Mesendoderm (in vitro differentiated cells): ENCODE measurements around the gene TTYH2.

Experiments
- DNase-seq: peaks from one replicate; pipeline ENCODE4 v3.0.0; 2013
- H2AK5ac ChIP-seq: 2 replicates; pipeline ENCODE4 v1.6.1; 2013; ENCODE audit warnings: low read length, inconsistent platforms
- H2BK120ac ChIP-seq: 2 replicates; pipeline ENCODE4 v1.6.1; 2013; ENCODE audit warnings: low read depth, mild to moderate bottlenecking, low read length, moderate library complexity, mixed read lengths
- H2BK15ac ChIP-seq: replicated peaks from 2 replicates; pipeline ENCODE4 v1.6.1; 2013; ENCODE audit warnings: low read depth, mild to moderate bottlenecking, moderate library complexity
- H2BK5ac ChIP-seq: 2 replicates; pipeline ENCODE4 v1.6.1; 2013; ENCODE audit warnings: low read length, inconsistent platforms
- H3K18ac ChIP-seq: 2 replicates; pipeline ENCODE4 v1.6.1; 2013; ENCODE audit warnings: mild to moderate bottlenecking, low read length, mixed read lengths
- H3K23ac ChIP-seq: one replicate; pipeline ENCODE4 v1.6.1; 2013; ENCODE audit warnings: low read length
- H3K27ac ChIP-seq: 2 replicates; pipeline ENCODE4 v1.5.1; 2013; ENCODE audit warnings: low read depth, mild to moderate bottlenecking, inconsistent platforms, low read length, moderate library complexity
- H3K27me3 ChIP-seq: 2 replicates; pipeline ENCODE4 v1.6.1; 2013; ENCODE audit warnings: low read length, control low read depth, mild to moderate bottlenecking, inconsistent platforms; ENCODE audit not compliant: insufficient read depth, poor library complexity
- H3K36me3 ChIP-seq: 2 replicates; pipeline ENCODE4 v1.6.1; 2013; ENCODE audit warnings: low read length, inconsistent platforms; ENCODE audit not compliant: control insufficient read depth, insufficient read depth
- H3K4ac ChIP-seq: one replicate; pipeline ENCODE4 v1.6.1; 2013; ENCODE audit warnings: low read depth, mild to moderate bottlenecking, low read length, moderate library complexity
- H3K4me1 ChIP-seq: 2 replicates; pipeline ENCODE4 v1.6.1; 2013; ENCODE audit warnings: low read depth, low read length, inconsistent platforms; ENCODE audit not compliant: control insufficient read depth
- H3K4me2 ChIP-seq: 2 replicates; pipeline ENCODE4 v1.6.1; 2013; ENCODE audit warnings: low read length
- H3K4me3 ChIP-seq: 2 replicates; pipeline ENCODE4 v1.5.1; 2013; ENCODE audit warnings: mild to moderate bottlenecking, low read length
- H3K56ac ChIP-seq: one replicate; pipeline ENCODE4 v1.6.1; 2013; ENCODE audit warnings: low read length
- H3K79me1 ChIP-seq: 2 replicates; pipeline ENCODE4 v1.6.1; 2013; ENCODE audit warnings: low read length, inconsistent platforms
- H3K79me2 ChIP-seq: 2 replicates; pipeline ENCODE4 v1.6.1; 2013; ENCODE audit warnings: mild to moderate bottlenecking, low read length; ENCODE audit not compliant: control insufficient read depth, insufficient read depth
- H3K9ac ChIP-seq: 2 replicates; pipeline ENCODE4 v1.6.1; 2013; ENCODE audit warnings: low read length, inconsistent platforms
- H4K5ac ChIP-seq: one replicate; pipeline ENCODE4 v1.6.1; 2013; ENCODE audit warnings: low read length
- H4K8ac ChIP-seq: one replicate; pipeline ENCODE4 v1.6.1; 2013; ENCODE audit warnings: low read depth, mild to moderate bottlenecking, control low read depth, low read length, moderate library complexity
- WGBS: extraction: QIAGEN DNeasy Blood & Tissue Kit; methylation state at CpG from one replicate; pipeline ENCODE4 v1.1.7; 2013; ENCODE audit warnings: low lambda C conversion rate, missing lambda C conversion rate; ENCODE audit not compliant: insufficient coverage; ENCODE audit errors: extremely low coverage; 5-methylcytosine and 5-hydroxymethylcytosine counted together

Gene TTYH2

GRCh38 chr17:74210191-74211140 is 2.9 kb upstream of the TTYH2 start:
- no peak overlapping the region for H2BK15ac ChIP-seq
- no peak overlapping the region for H3K4ac ChIP-seq
- H3K36me3 ChIP-seq = peaks cover 12% of the 10 kb centered on the region
- DNase-seq = peak; percentile 71
- H3K18ac ChIP-seq = no peak overlapping the region
- no peak overlapping the region for H3K4me2 ChIP-seq
- H3K4me3 ChIP-seq = no peak overlapping the region
- H2BK5ac ChIP-seq = no peak overlapping the region
- peaks cover 2% of the 10 kb centered on the region for H3K27me3 ChIP-seq
- H3K56ac ChIP-seq = peak overlapping the region; percentile 37
- no peak overlapping the region for H4K8ac ChIP-seq
- peaks cover 8% of the 10 kb centered on the region for H3K4me1 ChIP-seq
- WGBS = no CpG with 5 or more reads among the region's 18 CpGs
- H2BK120ac ChIP-seq = no peak overlapping the region
- H3K79me1 ChIP-seq = peaks cover 7% of the 10 kb centered on the region
- H3K79me2 ChIP-seq = peaks cover 25% of the 10 kb centered on the region
- no peak overlapping the region for H2AK5ac ChIP-seq
- peak overlapping the region; percentile 46 for H3K9ac ChIP-seq
- H3K23ac ChIP-seq = no peak overlapping the region
- no peak overlapping the region for H4K5ac ChIP-seq
- peak overlapping the region; percentile 35 for H3K27ac ChIP-seq

- DNase-seq = peak; percentile 91
- H3K27ac ChIP-seq = peak overlapping the region; percentile 35
- H2BK5ac ChIP-seq = no peak overlapping the region
- no CpG with 5 or more reads among the region's 14 CpGs for WGBS
- no peak overlapping the region for H2BK120ac ChIP-seq
- peaks cover 5% of the 10 kb centered on the region for H3K79me1 ChIP-seq
- H3K4me2 ChIP-seq = no peak overlapping the region
- H3K79me2 ChIP-seq = peaks cover 16% of the 10 kb centered on the region
- no peak overlapping the region for H2BK15ac ChIP-seq
- no peak overlapping the region for H2AK5ac ChIP-seq
- peaks cover 2% of the 10 kb centered on the region for H3K27me3 ChIP-seq
- peak overlapping the region; percentile 51 for H3K9ac ChIP-seq
- no peak overlapping the region for H4K8ac ChIP-seq
- H3K18ac ChIP-seq = no peak overlapping the region
- H3K4ac ChIP-seq = no peak overlapping the region
- H3K4me1 ChIP-seq = peaks cover 8% of the 10 kb centered on the region
- no peak overlapping the region for H3K23ac ChIP-seq
- peaks cover 12% of the 10 kb centered on the region for H3K36me3 ChIP-seq
- no peak overlapping the region for H4K5ac ChIP-seq
- H3K56ac ChIP-seq = peak overlapping the region; percentile 37
- no peak overlapping the region for H3K4me3 ChIP-seq
These were observed 2.0 kb upstream of the TTYH2 start for GRCh38 chr17:74211141-74211911.

GRCh38 chr17:74211912-74212208 is 1.5 kb upstream of the TTYH2 start:
- no peak for DNase-seq
- H2BK15ac ChIP-seq = no peak overlapping the region

GRCh38 chr17:74212209-74212912 is 1.0 kb upstream of the TTYH2 start:
- Histone ChIP-seq H4K5ac (no peak overlapping the region), H3K27me3 (peaks cover 2% of the 10 kb centered on the region), H3K36me3 (peaks cover 10% of the 10 kb centered on the region), H2BK120ac (no peak overlapping the region), H3K4me1 (peaks cover 8% of the 10 kb centered on the region), H3K4ac (no peak overlapping the region), H3K9ac (peak overlapping the region; percentile 51), H3K4me2 (peak overlapping the region; percentile 46), H3K18ac (no peak overlapping the region), H3K4me3 (no peak overlapping the region), H3K79me2 (peaks cover 8% of the 10 kb centered on the region), H3K56ac (peak overlapping the region; percentile 58), H4K8ac (no peak overlapping the region), H2AK5ac (no peak overlapping the region), H2BK5ac (no peak overlapping the region), H3K27ac (no peak overlapping the region), H2BK15ac (no peak overlapping the region), H3K79me1 (peaks cover 3% of the 10 kb centered on the region), H3K23ac (peak overlapping the region; percentile 81)
- no CpG with 5 or more reads among the region's 48 CpGs for WGBS
- DNase-seq = no peak

More at GRCh38 chr17:74211912-74212208, 1.5 kb upstream of the TTYH2 start:
- no peak overlapping the region for H3K4me3 ChIP-seq
- H3K9ac ChIP-seq = peak overlapping the region; percentile 51
- no peak overlapping the region for H2BK120ac ChIP-seq
- H3K4ac ChIP-seq = no peak overlapping the region
- H3K23ac ChIP-seq = no peak overlapping the region
- peaks cover 12% of the 10 kb centered on the region for H3K36me3 ChIP-seq
- peaks cover 12% of the 10 kb centered on the region for H3K79me2 ChIP-seq
- no peak overlapping the region for H3K18ac ChIP-seq
- H3K4me2 ChIP-seq = no peak overlapping the region
- no peak overlapping the region for H3K27ac ChIP-seq
- H3K56ac ChIP-seq = peak overlapping the region; percentile 6
- H4K8ac ChIP-seq = no peak overlapping the region
- H2BK5ac ChIP-seq = no peak overlapping the region
- H3K4me1 ChIP-seq = peaks cover 8% of the 10 kb centered on the region
- peaks cover 5% of the 10 kb centered on the region for H3K79me1 ChIP-seq
- no peak overlapping the region for H2AK5ac ChIP-seq
- no CpG with 5 or more reads among the region's 8 CpGs for WGBS
- H4K5ac ChIP-seq = no peak overlapping the region
- peaks cover 2% of the 10 kb centered on the region for H3K27me3 ChIP-seq

GRCh38 chr17:74213861-74214391 is 555 bp downstream of the TTYH2 start:
- Histone ChIP-seq H3K27me3 (peaks cover 2% of the 10 kb centered on the region), H3K18ac (no peak overlapping the region), H2AK5ac (no peak overlapping the region), H3K79me1 (no peaks in the 10 kb centered on the region), H4K5ac (no peak overlapping the region), H3K27ac (no peak overlapping the region), H2BK5ac (no peak overlapping the region), H3K4ac (no peak overlapping the region), H3K9ac (peak overlapping the region; percentile 65), H3K56ac (peak overlapping the region; percentile 85), H4K8ac (no peak overlapping the region), H3K36me3 (peaks cover 5% of the 10 kb centered on the region), H3K79me2 (no peaks in the 10 kb centered on the region), H3K23ac (no peak overlapping the region), H3K4me3 (no peak overlapping the region), H3K4me2 (peak overlapping the region; percentile 81), H3K4me1 (peaks cover 8% of the 10 kb centered on the region), H2BK120ac (no peak overlapping the region), H2BK15ac (no peak overlapping the region)
- WGBS = no CpG with 5 or more reads among the region's 33 CpGs
- DNase-seq = no peak
